ENCODE data around the gene FHOD3.

The FHOD3 gene

GRCh38 chr18:36503477-36503876, 206.0 kb downstream of the FHOD3 start:
- intact Hi-C loops (cut with DNase I): no loop called here
- no peak for DNase-seq

GRCh38 chr18:36504928-36505327, 207.4 kb downstream of the FHOD3 start:
- DNase-seq: no peak
- intact Hi-C loops (cut with DNase I): no loop called here

DNA sequence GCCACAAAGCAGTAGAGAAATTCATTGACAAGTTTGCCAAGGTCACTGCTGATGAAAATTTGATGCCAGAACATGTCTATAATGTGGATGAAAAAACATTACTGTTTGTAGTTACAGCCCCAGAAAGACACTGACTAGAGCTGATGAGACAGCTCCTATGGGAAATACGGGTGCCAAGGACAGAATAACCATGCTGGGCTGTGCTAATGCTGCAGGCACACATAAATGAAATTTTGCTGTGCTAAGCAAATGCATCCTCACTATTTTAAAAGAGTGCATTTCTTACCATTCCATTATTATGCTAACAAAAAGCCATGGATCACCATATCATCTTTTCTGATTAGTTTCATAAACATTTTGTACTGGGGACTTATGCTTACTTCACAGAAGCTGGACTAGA, 208.2 kb downstream of the FHOD3 start:
- intact Hi-C loops (cut with DNase I): no loop called here
- no peak for DNase-seq

GRCh38 chr18:36509646-36510197, 212.2 kb downstream of the FHOD3 start:
- no peak for DNase-seq
- intact Hi-C loops (cut with DNase I): no loop called here

DNA sequence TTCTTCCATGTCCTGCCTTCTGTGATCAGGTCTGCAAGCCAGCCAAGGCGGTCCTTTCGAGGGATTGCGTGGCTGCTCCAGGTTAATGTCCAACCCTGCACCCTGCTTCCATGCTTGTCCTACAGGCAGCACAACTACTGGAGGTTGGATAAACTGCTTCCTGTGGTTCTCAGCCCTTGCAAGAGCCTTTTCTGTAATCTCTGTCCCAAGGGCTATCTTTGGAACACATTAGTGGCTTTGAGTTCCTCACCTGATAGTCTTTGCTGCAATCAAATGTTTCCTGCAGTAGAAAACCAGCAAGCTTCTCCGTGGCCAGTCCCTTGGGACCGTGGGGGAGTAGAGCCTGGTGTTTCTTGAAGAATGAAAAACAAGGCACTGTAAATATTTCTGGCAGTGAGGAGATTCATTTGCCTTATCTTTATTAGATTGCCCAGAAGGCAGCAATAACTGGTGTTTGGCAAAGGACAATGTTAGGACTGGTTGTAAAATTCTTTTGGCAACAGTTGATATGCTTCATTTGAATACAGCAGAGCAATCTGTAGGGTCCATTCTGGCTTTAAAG, 214.4 kb downstream of the FHOD3 start:
- intact Hi-C loops (cut with DNase I): no loop called here
- no peak for DNase-seq

GRCh38 chr18:36513556-36513955, 216.0 kb downstream of the FHOD3 start:
- intact Hi-C loops (cut with DNase I): no loop called here
- no peak for DNase-seq

DNA sequence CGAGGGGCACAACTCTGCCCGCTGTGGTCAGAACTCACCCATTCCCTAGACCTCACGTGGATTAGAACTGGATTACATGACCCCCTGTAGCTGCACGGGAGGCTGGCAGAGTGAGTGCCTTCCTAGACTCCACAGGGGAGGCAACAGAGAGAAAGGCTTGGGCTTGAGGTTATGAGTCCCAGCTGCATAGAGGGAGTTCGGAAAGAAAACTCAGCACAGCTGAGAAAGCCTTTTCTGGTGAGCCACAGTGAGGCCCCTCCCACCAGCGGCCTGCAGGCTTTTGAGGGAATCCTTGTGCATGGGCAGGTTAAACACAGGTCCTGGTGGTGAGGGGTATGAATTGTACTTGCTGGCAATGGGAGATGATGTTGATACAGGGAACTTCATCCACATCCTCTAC, 217.3 kb downstream of the FHOD3 start:
- intact Hi-C loops (cut with DNase I): no loop called here
- no peak for DNase-seq

DNA sequence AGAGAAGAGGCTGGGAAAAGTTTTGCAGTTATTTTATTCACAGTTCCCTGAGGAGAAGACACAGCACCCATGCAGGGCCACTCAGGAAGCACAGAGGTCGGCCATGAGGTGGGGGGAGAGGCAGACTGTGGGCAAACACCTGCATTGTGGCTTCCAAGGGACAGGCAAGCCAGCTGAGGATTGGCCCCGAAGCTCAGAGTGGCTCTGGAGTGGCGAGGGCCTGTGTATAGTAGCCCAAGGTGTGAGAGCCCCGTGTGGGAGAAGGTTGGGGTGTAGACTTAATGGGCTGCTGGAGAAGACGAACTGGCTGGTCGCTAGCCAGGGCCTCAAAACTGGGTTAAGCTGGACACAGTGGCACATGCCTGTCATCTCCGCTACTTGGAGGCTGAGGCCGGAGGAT, 218.7 kb downstream of the FHOD3 start:
- no peak for DNase-seq
- intact Hi-C loops (cut with DNase I): no loop called here

- intact Hi-C loops (cut with DNase I): no loop called here
- DNase-seq: no peak
Observed at GRCh38 chr18:36516726-36517125, 219.2 kb downstream of the FHOD3 start.

DNA sequence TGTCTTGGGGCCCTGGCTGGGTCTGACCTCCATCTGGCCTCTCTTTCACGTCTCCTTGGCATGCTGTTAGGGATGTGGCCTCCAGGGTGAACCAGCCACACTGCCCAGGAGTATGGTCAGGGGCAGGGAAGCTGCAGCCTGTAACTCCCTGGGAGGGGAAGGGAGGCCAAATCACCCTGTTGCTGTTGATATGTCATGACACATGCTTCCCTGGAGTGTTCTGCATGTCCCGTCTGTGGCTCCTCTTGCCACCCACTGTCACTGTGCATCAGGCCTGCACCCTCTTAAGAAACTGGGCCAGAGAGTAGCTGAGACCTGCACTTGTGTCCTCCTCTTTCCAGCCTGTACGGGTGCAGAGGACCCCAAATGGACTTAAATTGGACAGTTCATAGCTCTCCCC, 221.3 kb downstream of the FHOD3 start:
- intact Hi-C loops (cut with DNase I): no loop called here
- no peak for DNase-seq

DNA sequence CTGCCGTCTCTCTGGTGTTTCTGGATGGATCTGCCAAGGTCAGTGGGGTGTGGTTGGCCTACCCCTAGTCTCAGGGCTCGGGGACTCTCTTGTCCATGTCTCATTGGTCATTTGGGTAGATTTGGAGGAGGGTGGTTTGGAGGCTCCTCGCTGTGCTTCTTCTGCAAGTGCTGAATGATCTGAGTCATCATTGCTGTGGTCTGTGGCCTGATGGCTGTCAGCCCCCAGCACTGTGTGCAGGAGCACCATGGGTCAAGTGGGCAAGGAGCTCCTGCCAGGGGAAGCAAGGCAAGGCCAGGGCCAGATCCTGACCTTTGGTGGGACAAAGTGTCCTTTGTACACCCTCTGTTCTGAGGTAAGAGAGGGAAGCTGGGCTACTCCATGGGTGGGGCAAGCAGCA, 221.8 kb downstream of the FHOD3 start:
- no peak for DNase-seq
- intact Hi-C loops (cut with DNase I): no loop called here

GRCh38 chr18:36522509-36522908, 225.0 kb downstream of the FHOD3 start:
- intact Hi-C loops (cut with DNase I): no loop called here
- no peak for DNase-seq

GRCh38 chr18:36525913-36526312, 228.4 kb downstream of the FHOD3 start:
- DNase-seq: peak in 1 of 10 donors; percentile 58
- intact Hi-C loops (cut with DNase I): no loop called here

DNA sequence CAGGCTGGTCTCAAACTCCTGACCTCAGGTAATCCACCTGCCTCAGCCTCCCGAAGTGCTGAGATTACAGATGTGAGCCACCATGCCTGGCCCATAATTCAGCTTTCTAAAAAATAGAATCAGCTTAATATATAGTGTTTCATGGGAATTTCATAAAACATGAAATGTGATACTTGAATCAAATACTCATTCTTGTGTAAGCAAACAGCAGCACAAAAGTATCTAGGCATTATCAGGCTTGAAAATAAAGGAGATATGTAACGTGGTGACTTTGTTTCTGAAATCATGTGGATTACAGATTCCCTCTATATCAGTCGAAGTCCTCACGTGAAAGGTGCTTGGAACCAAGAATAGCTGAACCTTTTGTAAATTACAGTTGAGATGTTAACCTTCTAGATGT, 229.1 kb downstream of the FHOD3 start:
- no peak for DNase-seq
- intact Hi-C loops (cut with DNase I): no loop called here

- DNase-seq: peak in 2 of 10 donors; percentile 73 to 77
Observed at GRCh38 chr18:36527051-36527450, 229.5 kb downstream of the FHOD3 start.

DNA sequence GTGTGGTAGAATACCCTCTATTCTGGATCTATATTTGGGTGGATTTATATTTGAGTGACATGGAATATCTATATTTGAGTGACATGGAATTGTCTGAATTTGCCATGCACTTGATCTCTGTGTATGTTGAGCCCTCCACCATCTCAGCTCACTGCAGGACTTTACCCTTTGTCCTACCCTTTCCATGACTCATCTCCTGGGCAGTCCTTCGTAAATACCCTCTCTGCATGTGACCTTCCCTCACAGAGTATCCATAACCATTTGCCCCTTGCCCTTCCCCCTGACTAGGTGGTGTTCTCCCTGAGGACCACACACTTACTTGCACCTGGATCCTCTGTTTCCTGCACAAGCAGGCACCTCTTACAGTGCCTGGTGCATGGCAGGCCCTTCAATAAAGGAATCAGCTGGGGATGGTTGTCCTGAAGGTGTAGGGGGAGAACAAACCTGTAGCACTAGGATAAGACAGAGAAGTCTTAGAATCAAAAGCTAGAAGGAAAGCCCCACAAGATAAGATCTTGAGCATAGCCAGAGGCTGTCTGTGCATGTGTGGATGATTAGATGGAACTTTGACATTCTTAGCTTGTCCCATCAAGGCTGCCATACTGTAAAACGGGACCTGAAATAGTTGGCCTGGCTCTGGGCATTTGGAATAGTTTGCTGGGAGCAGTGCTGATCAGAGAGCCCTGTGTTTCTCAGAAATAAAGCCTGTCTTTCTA, 230.4 kb downstream of the FHOD3 start:
- no peak for DNase-seq
- intact Hi-C loops (cut with DNase I): no loop called here

More at GRCh38 chr18:36527051-36527450, 229.5 kb downstream of the FHOD3 start:
- intact Hi-C loops (cut with DNase I): no loop called here

GRCh38 chr18:36529747-36530146, 232.2 kb downstream of the FHOD3 start:
- intact Hi-C loops (cut with DNase I): no loop called here
- peak in 1 of 10 donors; percentile 63 for DNase-seq

GRCh38 chr18:36530676-36531405, 233.3 kb downstream of the FHOD3 start:
- peak in 3 of 10 donors; percentile 23 to 80 (median 69) for DNase-seq
- intact Hi-C loops (cut with DNase I): no loop called here

GRCh38 chr18:36531636-36532035, 234.1 kb downstream of the FHOD3 start:
- intact Hi-C loops (cut with DNase I): no loop called here
- DNase-seq: peak in 1 of 10 donors; percentile 55

- peak in 1 of 10 donors; percentile 66 for DNase-seq
- intact Hi-C loops (cut with DNase I): no loop called here
Observed at GRCh38 chr18:36532394-36532793, 234.9 kb downstream of the FHOD3 start.

DNA sequence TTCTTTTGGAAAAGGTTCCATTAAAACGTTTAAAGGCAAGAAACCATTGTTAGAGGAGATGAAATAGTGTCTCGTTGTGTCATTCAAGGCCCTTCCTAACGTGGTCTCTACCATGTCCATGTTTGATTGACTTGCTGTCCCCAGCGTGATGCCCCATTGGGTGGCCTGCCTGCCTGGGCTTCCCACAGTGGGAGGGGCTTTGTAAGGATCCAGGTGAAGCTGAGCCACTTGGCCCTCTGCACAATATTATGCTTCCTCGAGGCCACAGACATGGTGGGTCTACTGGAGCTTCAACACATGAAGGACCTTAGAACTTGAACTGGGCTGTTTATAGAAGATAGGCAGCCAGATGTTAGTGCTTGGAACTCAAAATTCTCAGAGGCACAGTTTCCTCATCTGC, 235.3 kb downstream of the FHOD3 start:
- intact Hi-C loops (cut with DNase I): no loop called here
- DNase-seq: no peak
